OCI-M1 (cell line): Measurements from ENCODE around the gene ATG2A.

Experiments
- DNase-seq: peaks from one replicate; lab custom pipeline; 2025; lab: John Stamatoyannopoulos, UW

ATG2A gene

GRCh38 chr11:64916775-64917662 is at the start of gene ATG2A:
Gene ATG2A, minus strand, starts transcription at chr11:64917209. Its CDS starts 74 bp downstream, at chr11:64917135.
- peak; percentile 99 for DNase-seq

GRCh38 chr11:64963072-64963631 is 46.1 kb upstream of the ATG2A start:
- peak; percentile 11 for DNase-seq

GRCh38 chr11:64960719-64961118 is 43.7 kb upstream of the ATG2A start:
- DNase-seq = peak; percentile 35

GRCh38 chr11:64959498-64959897 is 42.5 kb upstream of the ATG2A start:
- DNase-seq = no peak

GRCh38 chr11:64954201-64954600 is 37.2 kb upstream of the ATG2A start:
- DNase-seq = no peak

- DNase-seq = no peak
These were observed 34.5 kb upstream of the ATG2A start for GRCh38 chr11:64951529-64951928.

- peak; percentile 31 for DNase-seq
These were observed 30.3 kb upstream of the ATG2A start for GRCh38 chr11:64947208-64947814.

- DNase-seq = no peak
These were observed 19.5 kb upstream of the ATG2A start for GRCh38 chr11:64936539-64936938.

- no peak for DNase-seq
These were observed 18.5 kb upstream of the ATG2A start, which contains the start of gene GPHA2 for GRCh38 chr11:64935359-64936081. Gene GPHA2, minus strand, starts transcription at chr11:64935893. Its CDS starts 433 bp downstream, at chr11:64935460.

GRCh38 chr11:64934682-64935358 is 17.8 kb upstream of the ATG2A start:
- no peak for DNase-seq

GRCh38 chr11:64933935-64934681 is 17.1 kb upstream of the ATG2A start:
- no peak for DNase-seq

- DNase-seq = no peak
These were observed 16.4 kb upstream of the ATG2A start for GRCh38 chr11:64933213-64933934.

GRCh38 chr11:64932324-64932723 is 15.3 kb upstream of the ATG2A start:
- DNase-seq = no peak

GRCh38 chr11:64931290-64931689 is 14.3 kb upstream of the ATG2A start:
- no peak for DNase-seq

GRCh38 chr11:64930340-64930739 is 13.3 kb upstream of the ATG2A start:
- no peak for DNase-seq

GRCh38 chr11:64929625-64930024 is 12.6 kb upstream of the ATG2A start:
- DNase-seq = no peak

GRCh38 chr11:64928957-64929356 is 11.9 kb upstream of the ATG2A start:
- DNase-seq = no peak

GRCh38 chr11:64926689-64927088 is 9.7 kb upstream of the ATG2A start:
- DNase-seq = no peak

- DNase-seq = no peak
These were observed 8.8 kb upstream of the ATG2A start for GRCh38 chr11:64925536-64926436.
